NT2/D1 (cell line): ENCODE measurements around the gene AHCTF1.

ENCODE experiments used
- SUZ12 ChIP-seq: IDR thresholded peaks from 2 replicates; pipeline ENCODE4 v1.6.1; 2011; ENCODE audit not compliant: insufficient read length, insufficient read depth; ENCODE audit errors: extremely low read depth
- ZNF274 ChIP-seq: IDR thresholded peaks from 2 replicates; pipeline ENCODE4 v1.6.1; 2011; ENCODE audit warnings: mild to moderate bottlenecking, low read depth, low read length

DNA sequence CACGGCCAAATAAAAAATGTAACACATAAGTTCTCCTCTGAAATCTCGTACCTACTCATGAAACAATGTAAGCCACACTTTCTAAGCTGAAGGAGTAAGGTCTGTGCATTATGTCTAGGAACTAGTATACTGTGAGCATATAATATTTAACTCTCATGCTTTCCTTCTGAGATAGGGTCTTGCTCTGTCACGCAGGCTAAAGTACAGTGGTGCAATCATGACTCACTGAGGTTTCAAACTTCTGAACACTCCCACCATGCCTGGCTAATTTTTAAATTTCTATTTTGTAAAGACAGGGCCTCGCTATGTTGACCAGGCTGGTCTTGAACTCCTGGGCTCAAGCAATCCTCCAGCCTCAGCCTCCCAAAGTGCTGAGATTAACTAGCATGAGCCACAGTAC is 71.3 kb downstream of the AHCTF1 start:
- TF ChIP-seq SUZ12: no peak
- no peak for TF ChIP-seq ZNF274
